ENCODE measurements around the gene TACR1.

The TACR1 gene

DNA sequence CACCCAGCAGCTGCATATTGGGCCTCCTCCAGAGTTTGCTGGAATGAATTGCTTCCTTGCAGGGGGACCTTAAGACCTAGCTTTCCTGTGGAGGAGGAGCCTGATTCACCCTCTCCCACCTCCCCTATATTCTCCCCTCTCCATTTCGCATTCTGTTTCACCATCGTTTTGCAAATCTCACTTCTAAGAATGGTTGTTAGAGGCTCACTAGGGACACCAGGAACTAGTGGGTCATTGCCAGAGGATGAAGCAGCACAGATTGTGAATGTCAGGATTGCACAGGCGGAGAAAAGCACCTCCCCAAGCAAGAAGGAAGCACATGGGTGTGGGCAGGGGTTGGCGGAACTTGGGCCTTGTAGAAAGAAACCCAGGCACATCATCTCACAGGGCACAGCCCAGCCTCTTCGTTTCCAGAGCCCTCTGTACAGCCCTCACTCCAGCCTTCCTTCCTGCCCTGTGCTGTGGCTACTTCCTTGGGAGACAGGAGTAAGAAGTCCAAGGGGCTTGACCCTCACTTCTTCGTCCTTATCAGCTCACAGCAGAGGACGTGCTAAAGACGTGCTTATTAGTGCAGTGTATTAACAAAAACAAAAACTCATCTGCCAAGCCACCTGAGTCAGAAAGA, 63.4 kb downstream of the TACR1 start:
- Histone ChIP-seq H3K27ac (ENCODE audit: low read depth, low read length) (no peak overlapping the region), H3K9ac (ENCODE audit: low read length in 5 of 5) (no peak overlapping the region), H3K4me1 (ENCODE audit: control insufficient read depth in 5 of 5, insufficient read depth in 5 of 5, low read length in 5 of 5) (peaks cover 9 to 29% (median 24%) of the 10 kb centered on the region in 5 donors), H3K9me3 (ENCODE audit: control insufficient read depth in 5 of 5, low read length in 5 of 5) (no peaks in the 10 kb centered on the region), H3K36me3 (ENCODE audit: control insufficient read depth in 5 of 5, insufficient read depth in 5 of 5, low read length in 5 of 5) (no peaks in the 10 kb centered on the region), H3K4me3 (ENCODE audit: low read depth in 1 of 5, low read length in 5 of 5) (no peak overlapping the region), H3K27me3 (ENCODE audit: control insufficient read depth in 5 of 5, insufficient read depth in 4 of 5, low read length in 5 of 5) (no peaks in the 10 kb centered on the region)

GRCh38 chr2:75134860-75135259, 64.5 kb downstream of the TACR1 start:
- Histone ChIP-seq H3K27me3 (ENCODE audit: control insufficient read depth in 5 of 5, insufficient read depth in 4 of 5, low read length in 5 of 5) (no peaks in the 10 kb centered on the region), H3K4me1 (ENCODE audit: control insufficient read depth in 5 of 5, insufficient read depth in 5 of 5, low read length in 5 of 5) (peaks cover 9 to 29% (median 24%) of the 10 kb centered on the region in 5 donors), H3K9ac (ENCODE audit: low read length in 5 of 5) (no peak overlapping the region), H3K27ac (ENCODE audit: low read depth, low read length) (no peak overlapping the region), H3K9me3 (ENCODE audit: control insufficient read depth in 5 of 5, low read length in 5 of 5) (no peaks in the 10 kb centered on the region), H3K36me3 (ENCODE audit: control insufficient read depth in 5 of 5, insufficient read depth in 5 of 5, low read length in 5 of 5) (no peaks in the 10 kb centered on the region), H3K4me3 (ENCODE audit: low read depth in 1 of 5, low read length in 5 of 5) (no peak overlapping the region)

- Histone ChIP-seq H3K27me3 (ENCODE audit: control insufficient read depth in 5 of 5, insufficient read depth in 4 of 5, low read length in 5 of 5) (no peaks in the 10 kb centered on the region), H3K4me1 (ENCODE audit: control insufficient read depth in 5 of 5, insufficient read depth in 5 of 5, low read length in 5 of 5) (peaks cover 9 to 29% (median 24%) of the 10 kb centered on the region in 5 donors), H3K9me3 (ENCODE audit: control insufficient read depth in 5 of 5, low read length in 5 of 5) (no peaks in the 10 kb centered on the region), H3K4me3 (ENCODE audit: low read depth in 1 of 5, low read length in 5 of 5) (peak overlapping the region in 2 of 5 donors; percentile 7 to 36), H3K27ac (ENCODE audit: low read depth, low read length) (no peak overlapping the region), H3K9ac (ENCODE audit: low read length in 5 of 5) (no peak overlapping the region), H3K36me3 (ENCODE audit: control insufficient read depth in 5 of 5, insufficient read depth in 5 of 5, low read length in 5 of 5) (no peaks in the 10 kb centered on the region)
Measured at GRCh38 chr2:75133621-75134570, 65.4 kb downstream of the TACR1 start.

DNA sequence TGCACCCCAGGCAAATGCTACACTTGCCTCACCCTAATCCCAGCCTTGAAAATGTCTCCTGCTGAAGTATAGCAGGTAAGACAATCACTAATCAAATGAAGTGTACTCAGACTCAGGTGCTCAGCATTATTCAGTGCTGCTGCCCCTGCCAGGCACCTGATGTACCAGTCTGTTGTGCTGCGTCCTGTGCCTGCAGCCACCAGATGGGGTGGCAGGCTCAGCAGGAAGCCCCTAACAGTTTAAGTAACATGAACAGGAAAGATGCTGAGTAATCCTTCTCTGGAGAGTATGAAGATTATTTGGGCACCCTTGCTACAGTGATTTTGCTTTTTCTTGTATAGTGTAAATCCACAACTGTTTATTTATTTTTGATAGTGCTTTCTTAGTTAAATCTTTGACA, 69.1 kb downstream of the TACR1 start:
- Histone ChIP-seq H3K4me1 (ENCODE audit: control insufficient read depth in 5 of 5, insufficient read depth in 5 of 5, low read length in 5 of 5) (peaks cover 4 to 20% (median 16%) of the 10 kb centered on the region in 5 donors), H3K9me3 (ENCODE audit: control insufficient read depth in 5 of 5, low read length in 5 of 5) (peaks cover 0 to 12% (median 7%) of the 10 kb centered on the region in 5 donors), H3K36me3 (ENCODE audit: control insufficient read depth in 5 of 5, insufficient read depth in 5 of 5, low read length in 5 of 5) (no peaks in the 10 kb centered on the region), H3K27ac (ENCODE audit: low read depth, low read length) (no peak overlapping the region), H3K9ac (ENCODE audit: low read length in 5 of 5) (no peak overlapping the region), H3K4me3 (ENCODE audit: low read depth in 1 of 5, low read length in 5 of 5) (no peak overlapping the region), H3K27me3 (ENCODE audit: control insufficient read depth in 5 of 5, insufficient read depth in 4 of 5, low read length in 5 of 5) (no peaks in the 10 kb centered on the region)

DNA sequence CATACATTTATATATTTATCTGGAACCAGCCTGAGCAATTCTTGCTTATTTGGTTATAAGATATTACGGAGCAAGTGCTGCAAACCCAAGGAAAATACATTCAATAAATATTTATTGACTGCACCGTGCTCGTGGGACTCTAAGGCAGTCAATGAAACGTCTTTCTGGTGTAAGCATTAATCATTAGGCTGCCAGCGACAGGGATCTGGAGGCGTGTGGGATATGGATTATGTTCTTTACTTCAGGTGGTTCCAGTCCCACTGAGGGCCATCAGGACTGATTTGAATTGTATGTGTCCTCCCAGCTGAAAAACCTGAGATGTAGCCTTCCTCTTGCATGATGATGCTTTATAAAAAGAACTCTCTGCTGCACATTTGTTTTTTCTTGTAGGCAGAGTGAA, 75.4 kb downstream of the TACR1 start:
- H3K9ac ChIP-seq (ENCODE audit: low read length in 5 of 5): no peak overlapping the region
- no peak overlapping the region for H3K4me3 ChIP-seq (ENCODE audit: low read depth in 1 of 5, low read length in 5 of 5)
- H3K27ac ChIP-seq (ENCODE audit: low read depth, low read length): no peak overlapping the region
- peaks cover 0 to 2% (median 0%) of the 10 kb centered on the region in 5 donors for H3K27me3 ChIP-seq (ENCODE audit: control insufficient read depth in 5 of 5, insufficient read depth in 4 of 5, low read length in 5 of 5)
- peaks cover 0 to 11% (median 0%) of the 10 kb centered on the region in 5 donors for H3K4me1 ChIP-seq (ENCODE audit: control insufficient read depth in 5 of 5, insufficient read depth in 5 of 5, low read length in 5 of 5)
- no peaks in the 10 kb centered on the region for H3K36me3 ChIP-seq (ENCODE audit: control insufficient read depth in 5 of 5, insufficient read depth in 5 of 5, low read length in 5 of 5)
- peaks cover 0 to 12% (median 7%) of the 10 kb centered on the region in 5 donors for H3K9me3 ChIP-seq (ENCODE audit: control insufficient read depth in 5 of 5, low read length in 5 of 5)

- no peaks in the 10 kb centered on the region for H3K9me3 ChIP-seq (ENCODE audit: control insufficient read depth in 5 of 5, low read length in 5 of 5)
- H3K4me1 ChIP-seq (ENCODE audit: control insufficient read depth in 5 of 5, insufficient read depth in 5 of 5, low read length in 5 of 5): no peaks in the 10 kb centered on the region
- H3K36me3 ChIP-seq (ENCODE audit: control insufficient read depth in 5 of 5, insufficient read depth in 5 of 5, low read length in 5 of 5): no peaks in the 10 kb centered on the region
- no peak overlapping the region for H3K9ac ChIP-seq (ENCODE audit: low read length in 5 of 5)
- no peak overlapping the region for H3K4me3 ChIP-seq (ENCODE audit: low read depth in 1 of 5, low read length in 5 of 5)
- no peak overlapping the region for H3K27ac ChIP-seq (ENCODE audit: low read depth, low read length)
- H3K27me3 ChIP-seq (ENCODE audit: control insufficient read depth in 5 of 5, insufficient read depth in 4 of 5, low read length in 5 of 5): no peaks in the 10 kb centered on the region
Measured at GRCh38 chr2:75113231-75113869, 86.0 kb downstream of the TACR1 start.

DNA sequence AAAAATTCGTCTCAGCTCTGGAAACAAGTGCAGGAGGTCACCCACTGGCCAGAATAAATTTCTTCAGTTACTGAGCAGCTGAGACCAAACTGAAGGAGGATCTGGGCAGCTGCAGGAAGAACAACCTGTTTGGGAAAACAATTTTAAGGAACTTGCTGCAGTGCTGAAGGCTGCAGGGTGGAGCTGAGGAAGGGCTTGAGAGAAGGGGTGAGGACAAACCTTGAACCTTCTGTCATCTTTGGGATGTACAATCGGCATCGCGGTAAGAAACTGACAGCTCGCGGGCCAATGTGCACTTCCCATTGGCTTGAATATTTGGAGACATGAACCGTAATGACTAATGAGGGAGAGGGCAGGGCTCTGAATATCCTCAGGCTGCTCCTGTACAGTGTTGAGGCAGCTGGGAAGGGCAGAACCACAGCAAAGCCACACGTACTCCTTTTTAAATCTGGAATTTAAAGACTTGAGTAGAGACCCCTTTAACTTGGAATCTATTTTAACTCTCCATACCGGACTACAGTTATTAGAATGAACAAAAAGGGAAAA, 90.3 kb downstream of the TACR1 start:
- Histone ChIP-seq H3K4me3 (ENCODE audit: low read depth in 1 of 5, low read length in 5 of 5) (no peak overlapping the region), H3K27ac (ENCODE audit: low read depth, low read length) (no peak overlapping the region), H3K9ac (ENCODE audit: low read length in 5 of 5) (no peak overlapping the region), H3K4me1 (ENCODE audit: control insufficient read depth in 5 of 5, insufficient read depth in 5 of 5, low read length in 5 of 5) (no peaks in the 10 kb centered on the region), H3K36me3 (ENCODE audit: control insufficient read depth in 5 of 5, insufficient read depth in 5 of 5, low read length in 5 of 5) (no peaks in the 10 kb centered on the region), H3K9me3 (ENCODE audit: control insufficient read depth in 5 of 5, low read length in 5 of 5) (no peaks in the 10 kb centered on the region), H3K27me3 (ENCODE audit: control insufficient read depth in 5 of 5, insufficient read depth in 4 of 5, low read length in 5 of 5) (no peaks in the 10 kb centered on the region)

DNA sequence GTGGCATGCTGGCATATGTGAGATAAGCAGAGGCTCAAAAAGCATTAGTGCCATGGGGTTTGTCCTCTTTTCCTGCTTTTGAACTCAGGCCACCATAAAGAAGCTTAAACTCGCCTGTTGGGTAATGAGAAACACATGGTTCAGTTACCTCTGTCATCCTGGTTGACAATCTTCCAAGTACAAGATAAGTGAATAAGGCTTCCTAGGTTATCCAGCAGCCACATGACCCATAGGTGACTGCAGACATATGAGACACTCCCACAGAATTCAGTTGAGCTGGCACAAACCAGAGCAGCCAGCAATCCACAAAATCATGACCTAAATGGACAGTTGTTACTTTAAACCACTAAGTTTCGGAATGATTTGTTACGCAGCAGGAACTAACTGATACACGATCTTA, 97.3 kb downstream of the TACR1 start:
- H3K27me3 ChIP-seq (ENCODE audit: control insufficient read depth in 5 of 5, insufficient read depth in 4 of 5, low read length in 5 of 5): no peaks in the 10 kb centered on the region
- H3K9ac ChIP-seq (ENCODE audit: low read length in 5 of 5): no peak overlapping the region
- H3K4me3 ChIP-seq (ENCODE audit: low read depth in 1 of 5, low read length in 5 of 5): no peak overlapping the region
- H3K36me3 ChIP-seq (ENCODE audit: control insufficient read depth in 5 of 5, insufficient read depth in 5 of 5, low read length in 5 of 5): no peaks in the 10 kb centered on the region
- no peaks in the 10 kb centered on the region for H3K4me1 ChIP-seq (ENCODE audit: control insufficient read depth in 5 of 5, insufficient read depth in 5 of 5, low read length in 5 of 5)
- peaks cover 0 to 4% (median 0%) of the 10 kb centered on the region in 5 donors for H3K9me3 ChIP-seq (ENCODE audit: control insufficient read depth in 5 of 5, low read length in 5 of 5)
- H3K27ac ChIP-seq (ENCODE audit: low read depth, low read length): no peak overlapping the region

- Histone ChIP-seq H3K36me3 (ENCODE audit: control insufficient read depth in 5 of 5, insufficient read depth in 5 of 5, low read length in 5 of 5) (no peaks in the 10 kb centered on the region), H3K9ac (ENCODE audit: low read length in 5 of 5) (no peak overlapping the region), H3K27ac (ENCODE audit: low read depth, low read length) (no peak overlapping the region)
Measured at GRCh38 chr2:75100801-75101151, 98.5 kb downstream of the TACR1 start.

More at GRCh38 chr2:75100801-75101151, 98.5 kb downstream of the TACR1 start:
- no peaks in the 10 kb centered on the region for H3K27me3 ChIP-seq (ENCODE audit: control insufficient read depth in 5 of 5, insufficient read depth in 4 of 5, low read length in 5 of 5)
- H3K4me3 ChIP-seq (ENCODE audit: low read depth in 1 of 5, low read length in 5 of 5): no peak overlapping the region
- H3K4me1 ChIP-seq (ENCODE audit: control insufficient read depth in 5 of 5, insufficient read depth in 5 of 5, low read length in 5 of 5): no peaks in the 10 kb centered on the region
- peaks cover 0 to 4% (median 0%) of the 10 kb centered on the region in 5 donors for H3K9me3 ChIP-seq (ENCODE audit: control insufficient read depth in 5 of 5, low read length in 5 of 5)
